Endothelial cell of umbilical vein (primary cell): ENCODE data around the gene PDSS2. TPM values are rescaled to one million over a fixed set of nuclear protein-coding genes. Genes with fewer than 3 reads are reported as not detected.

Experiments used
- BruUV-seq: library from RNA; stranded (reverse); fragments of 400-500 nt; replicated peaks from 2 replicates; lab custom pipeline; 2021; lab: Mats Ljungman, UMichigan
- CTCF ChIA-PET: fragments of 300-600, 350-600 bp; sonication (Branson Sonifier 250); formaldehyde crosslinking; loops from one replicate; lab custom pipeline; 2021; ENCODE audit warnings: antibody characterized with exemption, inconsistent platforms; lab: Charles Lee
- POLR2A ChIA-PET: fragments of 300-600, 350-600 bp; sonication (Branson Sonifier 250); formaldehyde crosslinking; loops from one replicate; lab custom pipeline; 2021; ENCODE audit warnings: antibody characterized with exemption, inconsistent platforms; lab: Charles Lee
- DNase-seq: peaks from one replicate; pipeline ENCODE4 v3.0.0-alpha.2; 2011; ENCODE audit warnings: low read depth, low spot score
- FAIRE-seq: peaks from 2 replicates; lab custom pipeline; 2011; peaks lifted over from hg19 to GRCh38; lab: Jason Lieb, UNC
- H2AFZ ChIP-seq: 2 replicates; pipeline ENCODE4 v1.6.0; 2012; ENCODE audit warnings: low read depth, low read length, control low read depth, inconsistent platforms
- H3K27ac ChIP-seq: 2 replicates; pipeline ENCODE4 v1.5.1; 2011; ENCODE audit warnings: low read depth, mild to moderate bottlenecking, control low read depth, low read length, moderate library complexity; ENCODE audit not compliant: insufficient read depth
- H3K27me3 ChIP-seq, 2 experiments: 2 replicates each; pipeline versions ENCODE4 v1.6.0 to v1.6.1; 2011; ENCODE audit warnings: low read length in 2 of 2, mixed read lengths in 1 of 2; ENCODE audit not compliant: control insufficient read depth in 2 of 2, insufficient read depth in 2 of 2
- H3K36me3 ChIP-seq, 2 experiments: 2 replicates in 1 of 2; 3 replicates in 1 of 2; pipeline ENCODE4 v1.5.1; 2011; ENCODE audit warnings: low read length in 2 of 2, mild to moderate bottlenecking in 1 of 2, moderate library complexity in 1 of 2; ENCODE audit not compliant: control insufficient read depth in 2 of 2, insufficient read depth in 2 of 2; ENCODE audit errors: extremely low read depth in 1 of 2
- H3K4me1 ChIP-seq: 3 replicates; pipeline ENCODE4 v1.5.1; 2011; ENCODE audit warnings: mild to moderate bottlenecking, low read length; ENCODE audit not compliant: control insufficient read depth, insufficient read depth; ENCODE audit errors: extremely low read depth
- H3K4me2 ChIP-seq: 2 replicates; pipeline ENCODE4 v1.6.1; 2011; ENCODE audit warnings: low read length, control low read depth, mixed read lengths; ENCODE audit not compliant: insufficient read depth
- H3K4me3 ChIP-seq, 3 experiments: fragments of 200-600 bp in 1 of 3; sonication (generic), shearing (Covaris generic) in 1 of 3; replicated peaks in 1 of 3; 2 replicates each; pipeline ENCODE4 v1.5.1; 2011 to 2016; ENCODE audit warnings: control low read depth in 3 of 3, low read length in 3 of 3, mild to moderate bottlenecking in 2 of 3, inconsistent platforms in 1 of 3, low read depth in 1 of 3, moderate library complexity in 1 of 3; ENCODE audit not compliant: insufficient read depth in 1 of 3
- H3K79me2 ChIP-seq: 2 replicates; pipeline ENCODE4 v1.6.0; 2012; ENCODE audit warnings: low read length, inconsistent platforms; ENCODE audit not compliant: control insufficient read depth, insufficient read depth
- H3K9ac ChIP-seq: replicated peaks from 2 replicates; pipeline ENCODE3; 2011; ENCODE audit warnings: low read length, control low read depth; ENCODE audit not compliant: insufficient read depth; ENCODE audit errors: extremely low read depth
- H3K9me1 ChIP-seq: replicated peaks from 3 replicates; pipeline ENCODE4 v1.6.0; 2011; ENCODE audit warnings: mild to moderate bottlenecking, low read length; ENCODE audit not compliant: control insufficient read depth, insufficient read depth; ENCODE audit errors: extremely low read depth
- H3K9me3 ChIP-seq: replicated peaks from 2 replicates; pipeline ENCODE4 v1.5.1; 2012; ENCODE audit warnings: low read length, inconsistent platforms; ENCODE audit not compliant: control insufficient read depth, insufficient read depth
- H4K20me1 ChIP-seq: replicated peaks from 2 replicates; pipeline ENCODE3; 2011; ENCODE audit warnings: mild to moderate bottlenecking, low read length; ENCODE audit not compliant: control insufficient read depth, insufficient read depth; ENCODE audit errors: extremely low read depth
- CTCF ChIP-seq, 2 donors: IDR thresholded peaks; 1 replicate in 1 of 2; 2 replicates in 1 of 2; pipeline ENCODE4 v1.5.1; 2011; ENCODE audit warnings: low read length in 2 of 2, mild to moderate bottlenecking in 2 of 2, moderate library complexity in 2 of 2, control low read depth in 1 of 2, inconsistent platforms in 1 of 2, low read depth in 1 of 2; ENCODE audit not compliant: insufficient read depth in 1 of 2; ENCODE audit errors: extremely low read depth in 1 of 2
- EZH2 ChIP-seq: IDR thresholded peaks from 2 replicates; pipeline ENCODE4 v1.6.1; 2012; ENCODE audit warnings: borderline replicate concordance, low read depth, mild to moderate bottlenecking, moderate library complexity, low read length, inconsistent platforms; ENCODE audit not compliant: severe bottlenecking
- FOS ChIP-seq: IDR thresholded peaks from 2 replicates; pipeline ENCODE4 v1.6.1; 2011; ENCODE audit warnings: mild to moderate bottlenecking, low read length, moderate library complexity, borderline replicate concordance; ENCODE audit not compliant: insufficient read depth
- GATA2 ChIP-seq: IDR thresholded peaks from 2 replicates; pipeline ENCODE4 v1.7.0; 2011; ENCODE audit warnings: low read depth, mild to moderate bottlenecking, moderate library complexity, mixed read lengths, low read length; ENCODE audit not compliant: insufficient read length, insufficient read depth
- JUN ChIP-seq: IDR thresholded peaks from 2 replicates; pipeline ENCODE4 v1.6.1; 2011; ENCODE audit warnings: borderline replicate concordance, low read depth; ENCODE audit not compliant: insufficient read length, insufficient read depth
- MYC ChIP-seq: IDR thresholded peaks from one replicate; pipeline ENCODE4 v1.6.1; 2011; ENCODE audit warnings: mild to moderate bottlenecking, low read depth, low read length
- POLR2A ChIP-seq: IDR thresholded peaks from 2 replicates; pipeline ENCODE4 v1.6.1; 2012; ENCODE audit warnings: low read depth, mild to moderate bottlenecking, control low read depth, low read length
- POLR2AphosphoS5 ChIP-seq: IDR thresholded peaks from 2 replicates; pipeline ENCODE4 v1.6.1; 2012; ENCODE audit warnings: low read depth, mild to moderate bottlenecking, control low read depth, low read length, moderate library complexity; ENCODE audit not compliant: insufficient read depth
- dilution Hi-C: fragments of 300-500 bp; cut with MboI; formaldehyde crosslinking; loops from one replicate; pipeline ENCODE4 v1.15.0; 2019; ENCODE audit warnings: low sequenced_read_pairs; ENCODE audit not compliant: extremely low pct_ligation_motif_present
- intact Hi-C: fragments of 100-400 bp; cut with micrococcal nuclease; formaldehyde crosslinking; loops from one replicate; pipeline ENCODE4 v1.10.0; 2022
- polyA plus RNA-seq, 4 experiments: library from polyadenylated mRNA; depleted of rRNA in 3 of 4; stranded (reverse) in 3 of 4; unstranded in 1 of 4; fragments of >200 nt; gene quantifications; 2 replicates each; pipeline versions ENCODE4 v1.2.1 to v1.2.3, GENCODE V29; 2011 to 2012; ENCODE audit warnings: missing spikeins in 1 of 4
- total RNA-seq: library from RNA; stranded (reverse); gene quantifications from 2 replicates; pipeline ENCODE4 v1.2.3, GENCODE V29; 2021
- TF ChIP-seq, protein P1 (sequence below): IDR thresholded peaks from 2 replicates; pipeline ENCODE4 v1.6.1; 2011; ENCODE audit not compliant: insufficient read depth, insufficient read length

The PDSS2 gene
- total and polyA plus RNA-seq, 2 donors (not counting 3 experiments of a cell fraction or from before 2014, with no cell fraction given), result 7.6 to 9.3 TPM

- TF ChIP-seq MYC, result no peak
- TF ChIP-seq, protein P1, sequence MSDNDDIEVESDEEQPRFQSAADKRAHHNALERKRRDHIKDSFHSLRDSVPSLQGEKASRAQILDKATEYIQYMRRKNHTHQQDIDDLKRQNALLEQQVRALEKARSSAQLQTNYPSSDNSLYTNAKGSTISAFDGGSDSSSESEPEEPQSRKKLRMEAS, result no peak
- no peak for TF ChIP-seq POLR2A
- no peak for TF ChIP-seq CTCF (IDR thresholded peaks at IDR 0.05; ENCODE audit: extremely low read depth in 1 of 2, insufficient read depth in 1 of 2, low read depth in 1 of 2, low read length in 2 of 2)
- no peak for TF ChIP-seq GATA2
- no peak for TF ChIP-seq FOS
- no peak for TF ChIP-seq POLR2AphosphoS5
- TF ChIP-seq EZH2, result no peak
- TF ChIP-seq JUN, result no peak
- FAIRE-seq (no peak), DNase-seq (no peak)
- Histone ChIP-seq H3K4me2 (no peak overlapping the region), H3K9me1 (no peaks in the 10 kb centered on the region), H3K79me2 (no peaks in the 10 kb centered on the region), H3K9ac (no peak overlapping the region), H3K4me1 (no peaks in the 10 kb centered on the region), H4K20me1 (no peaks in the 10 kb centered on the region), H3K27ac (no peak overlapping the region), H2AFZ (no peak overlapping the region), H3K9me3 (no peaks in the 10 kb centered on the region), H3K4me3 (no peak overlapping the region), H3K36me3 (no peaks in the 10 kb centered on the region), H3K27me3 (no peaks in the 10 kb centered on the region)
- intact Hi-C loops (no loop called here), dilution Hi-C loops (no loop called here)
- BruUV-seq, result no TSS peak
- ChIA-PET POLR2A (no interaction called here), CTCF (interaction anchor here (0.5 to 1.1 kb wide), 2 partner anchors 127 to 685 kb away, joined by 3 read pairs; no protein-coding TSS in a partner anchor)
Observed at GRCh38 chr6:107293350-107293749, 166.0 kb downstream of the PDSS2 start.
